GM23338 (cell line): ENCODE results near the gene KIRREL3. TPM values are rescaled to one million over a fixed set of nuclear protein-coding genes. Genes with fewer than 3 reads are reported as not detected.

Experiments
- ATAC-seq: fragments of 200-7000 bp; cut with Tn5 transposase; 3 replicates; pipeline ENCODE4 v1.9.1; 2020
- DNase-seq: peaks from one replicate; pipeline ENCODE4 v3.0.0-alpha.2; 2015; ENCODE audit warnings: low spot score
- H2AFZ ChIP-seq: fragments of 200-600 bp; sonication (generic); 2 replicates; pipeline ENCODE4 v1.8.0; 2016; ENCODE audit warnings: antibody characterized with exemption, mild to moderate bottlenecking, moderate library complexity
- H3F3A ChIP-seq: fragments of 200-600 bp; sonication (generic); replicated peaks from 2 replicates; pipeline ENCODE4 v1.8.0; 2017; ENCODE audit warnings: antibody characterized with exemption, mixed run types, low read depth
- H3K27ac ChIP-seq: fragments of 200-600 bp; sonication (generic); 2 replicates; pipeline ENCODE4 v1.6.1; 2016; ENCODE audit warnings: low read depth
- H3K27me3 ChIP-seq: fragments of 200-600 bp; sonication (generic); 2 replicates; pipeline ENCODE4 v1.8.0; 2016; ENCODE audit warnings: mild to moderate bottlenecking, mixed run types, moderate library complexity; ENCODE audit not compliant: insufficient read depth
- H3K36me3 ChIP-seq: fragments of 200-600 bp; sonication (generic); 2 replicates; pipeline ENCODE4 v1.8.0; 2016; ENCODE audit warnings: mild to moderate bottlenecking; ENCODE audit not compliant: insufficient read depth
- H3K4me1 ChIP-seq: fragments of 200-600 bp; sonication (generic); 2 replicates; pipeline ENCODE4 v1.8.0; 2016; ENCODE audit warnings: mild to moderate bottlenecking, moderate library complexity; ENCODE audit not compliant: insufficient read depth
- H3K4me2 ChIP-seq: fragments of 200-600 bp; sonication (generic); 2 replicates; pipeline ENCODE4 v1.7.1; 2017; ENCODE audit warnings: mixed run types
- H3K4me3 ChIP-seq: fragments of 200-600 bp; sonication (generic); 2 replicates; pipeline ENCODE4 v1.6.1; 2016; ENCODE audit warnings: mixed run types
- H3K79me2 ChIP-seq: fragments of 200-600 bp; sonication (generic); replicated peaks from 2 replicates; pipeline ENCODE4 v1.8.0; 2017; ENCODE audit warnings: mild to moderate bottlenecking; ENCODE audit not compliant: insufficient read depth
- H3K9me2 ChIP-seq: fragments of 200-600 bp; sonication (generic); 2 replicates; pipeline ENCODE4 v1.8.0; 2017; ENCODE audit not compliant: insufficient read depth
- H4K20me1 ChIP-seq: fragments of 200-600 bp; sonication (generic); replicated peaks from 2 replicates; pipeline ENCODE4 v1.8.0; 2017; ENCODE audit warnings: mild to moderate bottlenecking; ENCODE audit not compliant: insufficient read depth
- H3K27ac Mint-ChIP-seq: 2 replicates; pipeline ENCODE4 v1.8.0; 2020; ENCODE audit warnings: inconsistent platforms, mild to moderate bottlenecking, moderate library complexity, mixed read lengths
- H3K27me3 Mint-ChIP-seq: 3 replicates; pipeline ENCODE4 v1.8.0; 2022; ENCODE audit warnings: low read depth, mild to moderate bottlenecking, moderate library complexity, mixed read lengths, inconsistent platforms; ENCODE audit not compliant: insufficient read depth, poor library complexity
- H3K36me3 Mint-ChIP-seq: 3 replicates; pipeline ENCODE4 v1.8.0; 2021; ENCODE audit warnings: low read depth, mild to moderate bottlenecking, inconsistent platforms, moderate library complexity, mixed read lengths
- H3K4me1 Mint-ChIP-seq: 3 replicates; pipeline ENCODE4 v1.8.0; 2020; ENCODE audit warnings: mild to moderate bottlenecking, inconsistent platforms, mixed read lengths
- H3K4me3 Mint-ChIP-seq: 3 replicates; pipeline ENCODE4 v1.8.0; 2021; ENCODE audit warnings: moderate library complexity, mild to moderate bottlenecking, inconsistent platforms, mixed read lengths
- H3K9me3 Mint-ChIP-seq: 3 replicates; pipeline ENCODE4 v1.8.0; 2020; ENCODE audit warnings: moderate library complexity, mild to moderate bottlenecking, inconsistent platforms, mixed read lengths
- CREB1 ChIP-seq: fragments of 250-450 bp; sonication (Bioruptor Pico); IDR thresholded peaks from 2 replicates; pipeline ENCODE4 v1.5.0; 2020; ENCODE audit warnings: low read depth, mild to moderate bottlenecking, moderate library complexity
- CTCF ChIP-seq, 2 experiments: fragments of 200-600 bp in 1 of 2; sonication (generic) in 1 of 2; conservative IDR thresholded peaks; 2 replicates each; pipeline versions ENCODE4 v1.5.1 to v1.6.1; 2016 to 2017; ENCODE audit warnings: antibody characterized with exemption in 2 of 2, low read depth in 2 of 2, mild to moderate bottlenecking in 2 of 2, moderate library complexity in 1 of 2
- EZH2 ChIP-seq: fragments of 200-600 bp; sonication (generic); IDR thresholded peaks from one replicate; pipeline ENCODE4 v1.8.0; 2017; ENCODE audit warnings: antibody characterized with exemption, mild to moderate bottlenecking, low read depth; ENCODE audit not compliant: unreplicated experiment
- EZH2phosphoT487 ChIP-seq: fragments of 200-600 bp; sonication (generic); IDR thresholded peaks from one replicate; pipeline ENCODE4 v1.8.1; 2018; ENCODE audit warnings: antibody characterized with exemption; ENCODE audit not compliant: unreplicated experiment
- JUNB ChIP-seq: IDR thresholded peaks from one replicate; pipeline ENCODE4 v1.6.1; 2016; ENCODE audit warnings: antibody characterized with exemption; ENCODE audit not compliant: unreplicated experiment
- POLR2AphosphoS5 ChIP-seq: IDR thresholded peaks from 2 replicates; pipeline ENCODE4 v1.6.1; 2016; ENCODE audit warnings: antibody characterized with exemption, low read depth
- STAT1 ChIP-seq: IDR thresholded peaks from one replicate; pipeline ENCODE4 v1.6.1; 2016; ENCODE audit warnings: antibody characterized with exemption; ENCODE audit not compliant: unreplicated experiment
- ZNF114 ChIP-seq: fragments of 250-450 bp; sonication (Bioruptor Pico); IDR thresholded peaks from 2 replicates; pipeline ENCODE4 v1.5.0; 2020; ENCODE audit warnings: mild to moderate bottlenecking, moderate library complexity
- ZNF331 ChIP-seq: fragments of 250-450 bp; sonication (Bioruptor Pico); IDR thresholded peaks from 2 replicates; pipeline ENCODE4 v1.5.0; 2020; ENCODE audit warnings: low read depth, mild to moderate bottlenecking, moderate library complexity
- polyA plus RNA-seq: library from polyadenylated mRNA; unstranded; fragments of >200 nt; fragmentation: Nextera tagmentation; extraction: Ambion mirVana; gene quantifications from 2 replicates; pipeline ENCODE4 v1.2.1, GENCODE V29; 2016
- total RNA-seq: library from RNA; depleted of rRNA; stranded (reverse); fragments of >200 nt; shearing (Covaris generic); gene quantifications from 2 replicates; pipeline ENCODE4 v1.2.3, GENCODE V29; 2014
- TF ChIP-seq, protein P1 (sequence below): fragments of 250-450 bp; sonication (Bioruptor Pico); IDR thresholded peaks from 2 replicates; pipeline ENCODE4 v1.5.0; 2020; ENCODE audit warnings: mild to moderate bottlenecking, moderate library complexity

The KIRREL3 gene
- total and polyA plus RNA-seq, 2 experiments from 2014 or later: 0.13 to 1.5 TPM

DNA sequence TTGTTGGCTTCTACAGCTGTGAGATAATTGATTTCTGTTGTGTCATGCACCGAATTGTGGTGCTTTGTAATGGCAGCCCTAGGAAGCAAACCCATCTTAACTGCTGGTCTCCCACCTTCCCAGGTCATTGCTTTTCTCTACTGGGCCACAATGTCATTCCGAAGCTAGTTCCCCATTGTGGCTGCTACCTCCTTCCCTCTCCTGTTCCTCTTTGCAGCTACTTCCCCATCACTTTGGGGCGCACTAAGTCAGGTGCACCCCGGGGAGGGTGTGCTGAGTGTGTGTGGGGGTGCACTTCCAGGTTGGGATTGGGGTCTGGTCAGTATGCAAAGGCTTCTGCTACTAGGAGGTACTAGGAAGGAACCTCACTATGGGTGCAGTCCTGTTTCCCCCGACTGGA is 535.8 kb downstream of the KIRREL3 start:
- Mint-ChIP-seq H3K4me1 (peaks cover 13% of the 10 kb centered on the region), H3K27ac (no peak overlapping the region), H3K36me3 (no peaks in the 10 kb centered on the region), H3K9me3 (peaks cover 4% of the 10 kb centered on the region), H3K4me3 (no peak overlapping the region), H3K27me3 (peaks cover 12% of the 10 kb centered on the region)
- Histone ChIP-seq H3K27me3 (no peaks in the 10 kb centered on the region), H3F3A (no peaks in the 10 kb centered on the region), H3K36me3 (no peaks in the 10 kb centered on the region), H3K4me3 (no peak overlapping the region), H3K4me1 (no peaks in the 10 kb centered on the region), H3K4me2 (no peak overlapping the region), H3K27ac (no peak overlapping the region), H3K9me2 (no peaks in the 10 kb centered on the region), H4K20me1 (no peaks in the 10 kb centered on the region), H3K79me2 (no peaks in the 10 kb centered on the region), H2AFZ (no peak overlapping the region)
- ATAC-seq (no peak), DNase-seq (no peak)
- TF ChIP-seq POLR2AphosphoS5: no peak
- TF ChIP-seq ZNF331: no peak
- TF ChIP-seq CTCF (conservative IDR thresholded peaks at IDR 0.05; ENCODE audit: low read depth in 2 of 2): no peak
- no peak for TF ChIP-seq STAT1
- TF ChIP-seq ZNF114 (CRISPR knock-in tag): no peak
- TF ChIP-seq EZH2phosphoT487: no peak

DNA sequence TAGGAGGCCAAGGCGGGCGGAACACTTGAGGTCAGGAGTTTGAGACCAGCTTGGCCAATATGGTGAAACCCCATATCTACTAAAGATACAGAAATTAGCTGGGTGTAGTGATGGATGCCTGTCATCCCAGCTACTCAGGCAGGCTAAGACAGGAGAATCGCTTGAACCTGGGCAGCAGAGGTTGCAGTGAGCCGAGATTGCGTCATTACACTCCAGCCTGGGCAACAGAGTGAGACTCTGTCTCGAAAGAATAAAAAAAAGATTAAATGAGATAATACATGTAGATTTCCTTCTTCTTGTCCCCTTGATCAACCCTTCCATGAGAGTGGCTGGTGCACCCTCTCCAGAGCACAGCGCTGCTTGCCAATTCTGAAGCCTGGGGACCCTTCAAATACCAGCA is 538.1 kb downstream of the KIRREL3 start:
- no peak overlapping the region for H3K27ac Mint-ChIP-seq
- Histone ChIP-seq H4K20me1 (no peaks in the 10 kb centered on the region), H3K79me2 (no peaks in the 10 kb centered on the region), H3K27me3 (no peaks in the 10 kb centered on the region), H3K9me2 (no peaks in the 10 kb centered on the region), H3K27ac (no peak overlapping the region), H3K4me3 (no peak overlapping the region), H3K4me1 (no peaks in the 10 kb centered on the region), H3F3A (no peaks in the 10 kb centered on the region), H3K36me3 (no peaks in the 10 kb centered on the region), H3K4me2 (no peak overlapping the region), H2AFZ (no peak overlapping the region)
- H3K4me3 Mint-ChIP-seq: no peak overlapping the region
- no peak for DNase-seq
- no peak for ATAC-seq
- H3K27me3 Mint-ChIP-seq: peaks cover 8% of the 10 kb centered on the region
- peaks cover 19% of the 10 kb centered on the region for H3K4me1 Mint-ChIP-seq
- no peaks in the 10 kb centered on the region for H3K36me3 Mint-ChIP-seq
- H3K9me3 Mint-ChIP-seq: peaks cover 4% of the 10 kb centered on the region
- TF ChIP-seq STAT1 (no peak), EZH2phosphoT487 (no peak), EZH2 (no peak), ZNF114 (CRISPR knock-in tag) (no peak), CTCF (conservative IDR thresholded peaks at IDR 0.05; ENCODE audit: low read depth in 2 of 2) (no peak), JUNB (no peak), ZNF331 (no peak), CREB1 (CRISPR knock-in tag) (no peak), POLR2AphosphoS5 (no peak)
- TF ChIP-seq, protein P1, sequence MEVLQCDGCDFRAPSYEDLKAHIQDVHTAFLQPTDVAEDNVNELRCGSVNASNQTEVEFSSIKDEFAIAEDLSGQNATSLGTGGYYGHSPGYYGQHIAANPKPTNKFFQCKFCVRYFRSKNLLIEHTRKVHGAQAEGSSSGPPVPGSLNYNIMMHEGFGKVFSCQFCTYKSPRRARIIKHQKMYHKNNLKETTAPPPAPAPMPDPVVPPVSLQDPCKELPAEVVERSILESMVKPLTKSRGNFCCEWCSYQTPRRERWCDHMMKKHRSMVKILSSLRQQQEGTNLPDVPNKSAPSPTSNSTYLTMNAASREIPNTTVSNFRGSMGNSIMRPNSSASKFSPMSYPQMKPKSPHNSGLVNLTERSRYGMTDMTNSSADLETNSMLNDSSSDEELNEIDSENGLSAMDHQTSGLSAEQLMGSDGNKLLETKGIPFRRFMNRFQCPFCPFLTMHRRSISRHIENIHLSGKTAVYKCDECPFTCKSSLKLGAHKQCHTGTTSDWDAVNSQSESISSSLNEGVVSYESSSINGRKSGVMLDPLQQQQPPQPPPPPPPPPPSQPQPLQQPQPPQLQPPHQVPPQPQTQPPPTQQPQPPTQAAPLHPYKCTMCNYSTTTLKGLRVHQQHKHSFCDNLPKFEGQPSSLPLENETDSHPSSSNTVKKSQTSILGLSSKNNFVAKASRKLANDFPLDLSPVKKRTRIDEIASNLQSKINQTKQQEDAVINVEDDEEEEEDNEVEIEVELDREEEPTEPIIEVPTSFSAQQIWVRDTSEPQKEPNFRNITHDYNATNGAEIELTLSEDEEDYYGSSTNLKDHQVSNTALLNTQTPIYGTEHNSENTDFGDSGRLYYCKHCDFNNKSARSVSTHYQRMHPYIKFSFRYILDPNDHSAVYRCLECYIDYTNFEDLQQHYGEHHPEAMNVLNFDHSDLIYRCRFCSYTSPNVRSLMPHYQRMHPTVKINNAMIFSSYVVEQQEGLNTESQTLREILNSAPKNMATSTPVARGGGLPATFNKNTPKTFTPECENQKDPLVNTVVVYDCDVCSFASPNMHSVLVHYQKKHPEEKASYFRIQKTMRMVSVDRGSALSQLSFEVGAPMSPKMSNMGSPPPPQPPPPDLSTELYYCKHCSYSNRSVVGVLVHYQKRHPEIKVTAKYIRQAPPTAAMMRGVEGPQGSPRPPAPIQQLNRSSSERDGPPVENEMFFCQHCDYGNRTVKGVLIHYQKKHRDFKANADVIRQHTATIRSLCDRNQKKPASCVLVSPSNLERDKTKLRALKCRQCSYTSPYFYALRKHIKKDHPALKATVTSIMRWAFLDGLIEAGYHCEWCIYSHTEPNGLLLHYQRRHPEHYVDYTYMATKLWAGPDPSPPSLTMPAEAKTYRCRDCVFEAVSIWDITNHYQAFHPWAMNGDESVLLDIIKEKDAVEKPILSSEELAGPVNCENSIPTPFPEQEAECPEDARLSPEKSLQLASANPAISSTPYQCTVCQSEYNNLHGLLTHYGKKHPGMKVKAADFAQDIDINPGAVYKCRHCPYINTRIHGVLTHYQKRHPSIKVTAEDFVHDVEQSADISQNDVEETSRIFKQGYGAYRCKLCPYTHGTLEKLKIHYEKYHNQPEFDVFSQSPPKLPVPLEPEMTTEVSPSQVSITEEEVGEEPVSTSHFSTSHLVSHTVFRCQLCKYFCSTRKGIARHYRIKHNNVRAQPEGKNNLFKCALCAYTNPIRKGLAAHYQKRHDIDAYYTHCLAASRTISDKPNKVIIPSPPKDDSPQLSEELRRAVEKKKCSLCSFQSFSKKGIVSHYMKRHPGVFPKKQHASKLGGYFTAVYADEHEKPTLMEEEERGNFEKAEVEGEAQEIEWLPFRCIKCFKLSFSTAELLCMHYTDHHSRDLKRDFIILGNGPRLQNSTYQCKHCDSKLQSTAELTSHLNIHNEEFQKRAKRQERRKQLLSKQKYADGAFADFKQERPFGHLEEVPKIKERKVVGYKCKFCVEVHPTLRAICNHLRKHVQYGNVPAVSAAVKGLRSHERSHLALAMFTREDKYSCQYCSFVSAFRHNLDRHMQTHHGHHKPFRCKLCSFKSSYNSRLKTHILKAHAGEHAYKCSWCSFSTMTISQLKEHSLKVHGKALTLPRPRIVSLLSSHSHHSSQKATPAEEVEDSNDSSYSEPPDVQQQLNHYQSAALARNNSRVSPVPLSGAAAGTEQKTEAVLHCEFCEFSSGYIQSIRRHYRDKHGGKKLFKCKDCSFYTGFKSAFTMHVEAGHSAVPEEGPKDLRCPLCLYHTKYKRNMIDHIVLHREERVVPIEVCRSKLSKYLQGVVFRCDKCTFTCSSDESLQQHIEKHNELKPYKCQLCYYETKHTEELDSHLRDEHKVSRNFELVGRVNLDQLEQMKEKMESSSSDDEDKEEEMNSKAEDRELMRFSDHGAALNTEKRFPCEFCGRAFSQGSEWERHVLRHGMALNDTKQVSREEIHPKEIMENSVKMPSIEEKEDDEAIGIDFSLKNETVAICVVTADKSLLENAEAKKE (CRISPR knock-in tag): no peak
